HG03060 (cell line): ENCODE measurements around the gene TXNL4B.

Experiments
- ATAC-seq: cut with Tn5 transposase; IDR thresholded peaks from one replicate; pipeline ENCODE4 v1.9.1; 2021; ENCODE audit warnings: low read depth, moderate number of reproducible peaks; ENCODE audit not compliant: unreplicated experiment

TXNL4B gene

DNA sequence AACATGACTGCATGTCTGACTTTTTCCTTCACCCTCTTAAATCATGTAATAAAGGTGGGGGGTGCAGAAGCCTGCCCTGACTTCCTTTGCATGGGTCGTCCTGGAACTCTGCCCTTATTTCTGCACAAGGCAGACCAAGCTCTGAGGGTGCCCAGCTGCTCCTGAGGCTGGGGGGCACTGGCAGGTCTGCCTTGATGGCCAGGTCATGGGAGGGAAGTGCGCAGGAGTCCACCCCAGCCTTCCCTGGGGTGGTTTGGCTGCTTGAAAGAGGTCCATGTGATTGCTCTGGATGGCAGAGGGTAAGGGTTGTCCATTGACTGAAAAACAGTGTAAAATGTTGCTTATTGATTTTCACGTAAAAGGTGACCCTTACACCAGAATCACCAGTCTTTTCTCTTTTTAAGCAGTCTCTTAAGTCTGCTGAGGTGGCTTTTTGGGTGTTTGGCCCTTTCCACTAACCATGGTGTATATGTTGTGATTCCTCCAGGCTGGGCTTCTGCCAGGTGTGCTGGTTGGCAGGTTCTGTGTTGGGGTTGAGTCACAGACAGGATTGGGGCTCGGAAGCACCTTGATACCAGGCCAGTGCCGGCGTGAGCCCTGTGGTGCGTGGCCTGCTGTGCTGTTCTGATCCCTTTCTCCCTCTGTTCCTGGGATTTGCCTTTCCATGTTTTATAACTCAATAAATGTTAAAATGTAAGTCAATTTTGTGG is 19.6 kb upstream of the TXNL4B start:
- no peak for ATAC-seq

DNA sequence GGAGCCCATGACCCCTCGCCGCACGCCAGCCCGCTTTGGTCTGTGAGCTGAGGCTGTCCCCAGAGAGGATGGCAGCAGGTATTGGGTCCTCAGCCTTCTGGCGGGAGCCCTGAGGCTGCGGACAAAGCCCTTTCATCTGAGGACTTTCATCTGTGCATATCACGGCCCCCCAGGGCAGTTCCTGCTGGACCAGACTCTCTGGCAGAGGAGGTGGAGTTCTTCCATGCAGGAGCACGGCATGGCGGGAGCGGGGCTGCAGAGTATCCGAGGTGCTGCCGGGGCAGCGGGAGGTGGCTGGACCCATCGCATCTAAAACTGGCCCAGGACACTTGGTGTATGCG is 19.0 kb upstream of the TXNL4B start:
- ATAC-seq: no peak

DNA sequence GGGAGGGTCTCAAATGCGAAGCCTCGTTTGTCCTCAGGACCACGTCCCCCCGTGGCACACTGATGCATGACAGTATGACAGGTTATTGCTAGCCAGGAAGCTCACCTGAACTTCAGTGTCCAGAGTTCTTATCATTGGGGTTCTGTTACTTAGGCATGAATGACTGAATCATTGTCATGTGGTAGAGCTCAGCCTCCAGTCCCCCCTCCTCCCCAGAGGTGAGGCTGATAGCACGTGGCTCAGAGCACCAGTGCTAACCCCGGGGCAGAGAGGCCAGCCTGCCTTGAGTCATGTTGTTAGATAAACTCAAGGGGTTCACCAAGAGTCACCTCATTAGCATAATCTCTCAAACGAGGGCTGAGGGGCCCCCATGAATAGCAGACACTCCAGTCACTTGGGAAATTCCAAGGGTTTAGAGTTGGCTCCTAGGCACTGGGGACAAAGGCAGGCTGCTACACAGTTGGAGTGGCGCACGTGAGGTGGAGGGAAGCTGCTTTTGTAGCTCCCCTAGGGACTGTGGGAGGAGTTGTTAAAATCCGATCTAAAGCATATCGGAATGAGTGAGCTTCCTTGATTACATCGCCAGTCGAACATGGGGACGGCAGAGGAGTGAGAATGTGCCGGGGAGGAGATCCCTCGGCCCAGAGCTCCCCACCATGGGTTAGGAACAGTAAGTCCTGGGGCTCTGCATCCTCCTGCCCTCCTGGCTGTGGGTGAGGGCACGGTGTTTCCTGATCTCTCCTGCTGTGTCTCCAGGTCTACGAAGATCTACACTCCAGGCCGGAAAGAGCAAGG is 18.4 kb upstream of the TXNL4B start:
- ATAC-seq: no peak

DNA sequence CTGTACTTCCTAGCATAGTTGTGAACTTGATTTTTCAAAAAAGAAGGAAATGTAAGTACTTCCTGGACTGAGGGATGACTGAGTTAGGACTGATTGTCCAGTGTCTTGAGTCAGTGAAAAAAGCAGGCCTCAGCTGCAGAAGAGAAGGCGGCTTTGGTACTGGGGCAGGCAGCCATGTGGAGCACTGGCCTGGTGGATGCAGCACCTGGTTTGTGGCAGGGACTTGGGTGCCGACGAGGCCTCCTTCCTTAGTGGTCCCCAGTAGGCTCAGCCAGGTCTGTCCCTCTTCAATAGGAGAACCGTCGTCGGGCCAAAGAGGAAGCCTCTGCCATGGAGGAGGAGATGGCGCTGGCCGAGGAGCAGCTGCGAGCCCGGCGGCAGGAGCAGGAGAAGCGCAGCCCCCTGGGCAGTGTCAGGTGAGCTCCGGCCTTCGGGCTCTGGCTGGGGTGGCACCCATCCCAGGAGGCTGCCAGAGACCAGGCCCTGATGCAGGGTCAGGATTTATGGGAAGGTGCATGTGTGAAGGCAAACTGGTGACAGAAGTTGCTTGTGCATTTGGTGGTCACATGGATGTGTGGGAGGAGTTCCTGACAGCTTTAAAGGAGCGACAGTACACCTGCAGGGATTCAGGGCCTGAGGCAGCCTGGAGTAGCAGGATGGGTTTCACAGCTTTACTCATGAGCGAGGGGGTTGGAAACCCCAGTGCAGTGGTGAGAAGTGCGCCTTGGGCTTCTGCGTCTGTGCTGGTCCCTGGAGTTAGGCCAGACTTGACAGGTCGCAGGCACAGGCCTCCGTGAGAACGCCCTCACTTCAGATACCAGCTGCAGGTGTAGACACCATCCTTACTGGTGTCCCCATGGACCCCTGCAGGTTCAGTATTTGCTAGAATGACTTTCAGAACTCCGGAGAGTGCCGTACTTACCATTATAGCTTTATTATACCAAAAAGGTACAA is 17.5 kb upstream of the TXNL4B start:
- no peak for ATAC-seq

DNA sequence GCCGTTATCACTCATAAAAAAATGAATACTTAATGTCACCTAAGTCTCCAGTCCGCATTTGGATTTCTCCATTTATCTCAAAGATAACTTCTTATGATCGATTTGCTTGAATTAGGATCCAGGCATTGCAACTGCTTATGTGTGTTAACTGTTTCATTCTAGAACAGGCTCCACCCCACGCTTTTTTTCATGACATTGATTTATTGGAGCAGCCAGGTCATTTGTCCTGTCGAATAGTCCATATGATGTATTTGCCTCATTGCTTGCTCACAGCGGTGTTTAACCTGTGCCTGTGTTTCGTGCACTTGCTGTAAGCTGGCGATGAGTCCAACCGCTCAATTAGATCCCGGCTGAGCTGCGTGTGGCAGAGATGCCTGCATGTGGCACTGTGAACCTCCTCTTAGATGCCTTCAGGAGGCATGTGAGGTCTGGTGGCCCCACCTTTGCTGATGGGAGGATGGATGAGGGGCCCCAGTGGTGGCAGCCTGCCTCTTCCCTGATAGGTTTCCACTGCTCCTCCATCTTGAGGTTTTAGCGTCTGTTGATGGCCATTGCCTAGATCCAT is 16.6 kb upstream of the TXNL4B start:
- ATAC-seq: no peak

DNA sequence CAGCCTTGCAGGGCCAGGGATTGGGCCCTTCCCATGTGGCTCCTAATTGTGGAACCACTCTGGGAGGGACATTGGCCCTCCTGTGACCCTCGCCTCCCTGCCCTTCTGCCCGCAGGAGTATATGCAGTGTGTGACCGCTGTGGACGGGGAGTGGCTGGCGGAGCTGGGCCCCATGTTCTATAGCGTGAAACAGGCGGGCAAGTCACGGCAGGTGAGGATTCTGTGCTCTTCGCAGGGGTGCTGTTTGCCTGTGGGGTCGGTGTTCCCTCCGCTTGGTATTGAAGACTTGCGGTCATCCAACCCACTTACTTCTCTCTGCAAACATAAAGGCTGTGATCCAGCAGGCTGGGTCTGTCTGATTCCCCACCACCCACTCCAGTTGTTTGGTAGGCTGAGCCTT is 15.9 kb upstream of the TXNL4B start:
- no peak for ATAC-seq

DNA sequence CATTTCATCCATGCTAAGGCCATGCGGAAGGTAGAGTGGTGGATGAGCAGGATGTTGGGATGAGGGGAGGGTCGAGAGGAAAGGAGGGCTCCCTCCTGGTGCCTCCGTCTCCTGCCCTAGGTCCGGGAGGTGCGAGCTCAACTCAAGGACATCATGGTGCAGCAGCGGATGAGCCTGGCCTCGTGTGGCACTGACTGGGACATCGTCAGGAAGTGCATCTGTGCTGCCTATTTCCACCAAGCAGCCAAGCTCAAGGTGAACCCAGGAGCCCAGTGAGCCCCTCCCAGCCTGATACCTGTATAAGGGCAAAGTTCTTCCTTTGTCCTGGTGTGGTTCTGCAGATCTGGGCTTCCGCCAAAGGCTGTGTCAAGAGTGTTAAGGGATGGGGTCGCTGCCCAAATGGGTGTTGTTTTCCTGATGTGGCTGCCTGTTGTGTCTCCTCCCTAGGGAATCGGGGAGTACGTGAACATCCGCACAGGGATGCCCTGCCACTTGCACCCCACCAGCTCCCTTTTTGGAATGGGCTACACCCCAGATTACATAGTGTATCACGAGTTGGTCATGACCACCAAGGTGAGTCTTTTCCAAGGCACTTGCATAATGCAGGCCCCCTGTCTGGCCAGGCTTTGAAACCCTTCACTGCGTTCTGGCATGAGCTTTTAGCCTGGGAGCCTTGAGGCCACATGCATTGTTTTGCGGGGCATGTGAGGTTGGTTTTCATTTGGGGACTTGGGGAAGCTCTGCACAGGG is 15.1 kb upstream of the TXNL4B start:
- no peak for ATAC-seq

DNA sequence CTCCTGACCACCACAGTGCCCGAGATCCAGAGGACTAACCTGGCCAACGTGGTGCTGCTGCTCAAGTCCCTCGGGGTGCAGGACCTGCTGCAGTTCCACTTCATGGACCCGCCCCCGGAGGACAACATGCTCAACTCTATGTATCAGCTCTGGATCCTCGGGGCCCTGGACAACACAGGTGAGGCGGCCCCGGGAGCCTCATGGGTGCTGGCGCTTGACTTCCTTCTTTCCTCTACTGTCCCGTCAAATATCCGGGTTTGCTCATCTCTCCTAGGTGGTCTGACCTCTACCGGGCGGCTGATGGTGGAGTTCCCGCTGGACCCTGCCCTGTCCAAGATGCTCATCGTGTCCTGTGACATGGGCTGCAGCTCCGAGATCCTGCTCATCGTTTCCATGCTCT is 14.0 kb upstream of the TXNL4B start:
- no peak for ATAC-seq

DNA sequence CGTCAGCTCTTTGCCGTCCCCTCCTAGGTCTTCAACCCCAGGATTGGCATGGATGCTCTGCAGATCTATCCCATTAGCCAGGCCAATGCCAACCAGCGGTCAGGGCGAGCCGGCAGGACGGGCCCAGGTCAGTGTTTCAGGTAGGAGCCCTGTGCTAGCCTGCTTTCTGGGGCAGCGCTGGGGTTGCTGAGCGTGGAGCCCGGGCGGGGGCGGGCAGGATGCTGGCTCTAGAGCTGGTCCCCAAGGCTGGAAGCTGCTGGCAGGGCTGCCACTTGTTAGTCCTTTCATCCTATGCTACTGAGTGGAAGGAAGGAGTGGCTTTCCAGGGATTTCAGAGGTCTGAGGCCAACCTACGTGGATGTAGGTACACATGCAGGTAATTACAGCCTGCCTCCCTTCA is 12.6 kb upstream of the TXNL4B start:
- ATAC-seq: no peak

DNA sequence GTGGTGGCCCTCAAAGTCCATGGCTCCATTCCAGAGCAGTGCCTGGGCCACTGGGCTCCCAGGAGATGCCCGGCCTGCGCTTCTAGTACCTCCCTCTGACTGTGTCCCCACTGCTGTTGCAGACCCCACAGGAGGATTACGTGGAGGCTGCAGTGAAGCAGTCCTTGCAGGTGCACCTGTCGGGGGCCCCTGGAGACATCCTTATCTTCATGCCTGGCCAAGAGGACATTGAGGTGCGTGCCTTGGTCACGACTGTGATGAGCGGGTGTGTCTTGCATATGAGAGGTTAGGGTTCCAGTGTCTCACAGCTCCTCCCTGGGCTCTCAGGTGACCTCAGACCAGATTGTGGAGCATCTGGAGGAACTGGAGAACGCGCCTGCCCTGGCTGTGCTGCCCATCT is 11.5 kb upstream of the TXNL4B start:
- ATAC-seq: no peak

DNA sequence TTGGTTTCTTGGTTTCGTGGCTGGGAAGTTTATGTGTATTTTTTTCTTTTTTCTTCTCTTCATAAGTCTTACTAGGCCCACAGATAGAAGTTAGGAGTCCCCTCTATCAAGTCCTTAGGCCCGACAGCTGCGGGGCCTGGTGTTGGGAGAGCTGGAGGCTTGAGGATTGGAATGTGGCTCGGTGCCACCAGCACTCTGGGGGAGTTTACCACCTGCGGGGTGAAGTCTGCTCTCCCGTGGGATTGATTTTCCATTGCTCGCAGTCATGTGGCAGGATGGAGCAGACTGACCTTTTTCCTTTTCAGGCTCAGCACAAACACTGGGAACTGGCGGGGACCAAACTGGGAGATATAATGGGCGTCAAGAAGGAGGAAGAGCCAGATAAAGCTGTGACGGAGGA is 7.8 kb upstream of the TXNL4B start:
- no peak for ATAC-seq

DNA sequence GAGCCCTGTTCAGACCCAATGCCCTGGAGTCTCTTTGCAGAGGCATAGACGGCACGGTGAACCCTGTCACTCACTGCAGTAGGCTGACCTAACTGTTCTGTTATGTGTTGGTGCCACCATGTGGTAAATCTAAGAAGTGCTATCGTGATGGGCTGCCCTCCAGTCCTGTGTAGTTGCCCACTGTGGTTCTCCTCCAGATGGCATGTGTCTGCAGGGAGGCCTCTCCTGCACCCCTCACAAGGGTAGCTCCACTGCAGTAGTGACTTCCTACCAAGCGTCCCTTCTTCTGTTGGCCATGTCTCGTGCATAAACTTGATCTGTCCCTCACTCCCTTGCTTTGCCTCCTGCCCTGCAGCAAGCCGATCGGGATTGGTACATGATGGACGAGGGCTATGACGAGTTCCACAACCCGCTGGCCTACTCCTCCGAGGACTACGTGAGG is 6.0 kb upstream of the TXNL4B start:
- peak; percentile 89 for ATAC-seq

DNA sequence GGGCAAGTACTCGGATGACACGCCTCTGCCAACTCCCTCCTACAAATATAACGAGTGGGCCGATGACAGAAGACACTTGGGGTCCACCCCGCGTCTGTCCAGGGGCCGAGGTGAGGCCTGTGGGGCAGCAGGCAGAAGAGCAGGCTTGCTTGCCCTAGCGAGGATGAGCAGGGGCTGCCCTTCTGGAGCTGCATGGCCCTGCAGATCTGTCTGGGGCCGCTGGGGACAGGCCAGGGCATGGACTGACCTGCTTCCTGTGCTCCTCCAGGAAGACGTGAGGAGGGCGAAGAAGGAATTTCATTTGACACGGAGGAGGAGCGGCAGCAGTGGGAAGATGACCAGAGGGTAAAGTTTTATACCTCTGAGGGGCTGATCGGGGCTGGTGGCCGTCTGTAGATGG is 5.5 kb upstream of the TXNL4B start:
- ATAC-seq: no peak

DNA sequence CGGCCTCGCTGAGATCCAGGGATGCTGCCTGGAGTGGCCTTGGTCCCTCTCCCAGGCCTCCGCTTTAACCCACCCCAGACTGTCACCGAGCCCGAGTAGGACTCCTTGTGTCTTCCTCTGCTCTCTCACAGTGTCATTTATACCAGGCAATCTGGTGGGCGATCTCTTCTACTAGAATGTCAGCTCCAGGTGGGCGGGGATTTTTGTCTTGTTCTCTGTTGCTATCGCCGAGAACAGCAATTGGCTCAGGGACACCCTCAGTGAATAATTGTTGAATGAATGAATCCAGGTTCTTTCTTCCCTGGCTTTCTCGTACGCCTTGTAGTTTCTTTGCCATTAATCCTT is 818 bp upstream of the TXNL4B start:
- no peak for ATAC-seq

DNA sequence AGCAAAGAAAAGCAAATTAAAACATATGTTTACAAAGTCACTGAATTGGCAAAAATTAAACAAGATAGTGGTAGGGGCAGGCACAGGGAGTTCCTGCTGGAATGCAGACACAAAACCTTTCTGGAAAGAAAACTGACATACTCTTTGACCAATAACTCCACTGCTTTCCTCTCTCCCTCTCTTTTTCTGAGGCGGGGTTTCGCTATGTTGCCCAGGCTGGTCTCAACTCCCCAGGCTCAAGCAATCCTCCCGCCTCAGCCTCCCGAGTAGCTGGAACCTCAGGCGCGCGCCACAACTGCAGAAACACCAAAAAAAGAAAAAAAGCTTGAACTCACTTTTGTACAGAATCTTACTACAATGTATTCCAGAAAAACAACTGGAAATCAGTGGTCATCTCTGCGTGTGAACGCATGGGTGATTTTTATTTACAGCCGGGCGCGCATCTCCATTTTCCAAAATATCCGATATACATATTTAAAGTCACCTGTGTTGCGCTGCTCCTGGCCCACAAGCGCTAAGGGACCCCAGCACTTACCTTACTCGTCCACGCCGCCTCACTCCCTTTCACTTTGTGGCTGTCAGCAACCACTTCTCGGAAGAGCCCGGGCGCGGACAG is 480 bp downstream of the TXNL4B start:
- ATAC-seq: no peak

DNA sequence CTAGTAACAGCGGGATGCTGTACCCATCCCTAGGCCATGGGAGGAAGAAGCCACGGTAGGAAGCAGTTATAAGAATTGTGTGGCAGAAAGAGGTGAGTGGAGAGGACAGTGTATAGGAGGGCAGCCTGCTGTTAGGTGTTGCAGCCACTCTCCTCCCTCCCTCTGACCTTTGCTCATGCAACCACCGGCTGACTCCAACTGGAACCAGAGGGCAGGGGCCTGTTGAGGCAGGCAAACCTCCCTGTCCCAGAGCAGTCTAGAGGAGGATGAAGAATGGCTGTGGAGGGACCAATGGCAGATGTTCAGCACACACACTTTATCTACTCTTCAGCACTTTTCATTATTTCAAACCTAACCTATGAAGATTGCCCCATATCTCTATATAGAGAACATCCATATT is 2.2 kb downstream of the TXNL4B start:
- no peak for ATAC-seq

DNA sequence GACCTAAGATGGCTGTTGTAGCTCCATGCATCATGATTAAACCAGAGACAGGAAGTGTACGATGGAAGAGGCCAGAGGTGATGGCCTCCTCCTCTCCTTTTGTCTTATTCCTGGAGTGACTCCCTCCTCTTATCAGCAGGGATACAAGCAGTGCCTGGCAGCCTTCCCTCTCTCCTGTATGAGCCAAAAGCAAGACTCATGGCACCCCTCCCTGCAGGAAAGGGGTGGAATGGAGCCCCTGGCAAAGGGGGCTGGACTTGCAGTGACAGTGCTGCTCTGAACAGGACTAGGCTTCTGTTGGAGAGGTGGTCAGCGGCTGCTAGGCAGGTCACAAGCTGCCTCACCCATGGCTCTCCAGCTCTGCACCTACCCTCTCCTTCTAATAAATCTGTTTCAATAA is 8.4 kb downstream of the TXNL4B start:
- no peak for ATAC-seq

DNA sequence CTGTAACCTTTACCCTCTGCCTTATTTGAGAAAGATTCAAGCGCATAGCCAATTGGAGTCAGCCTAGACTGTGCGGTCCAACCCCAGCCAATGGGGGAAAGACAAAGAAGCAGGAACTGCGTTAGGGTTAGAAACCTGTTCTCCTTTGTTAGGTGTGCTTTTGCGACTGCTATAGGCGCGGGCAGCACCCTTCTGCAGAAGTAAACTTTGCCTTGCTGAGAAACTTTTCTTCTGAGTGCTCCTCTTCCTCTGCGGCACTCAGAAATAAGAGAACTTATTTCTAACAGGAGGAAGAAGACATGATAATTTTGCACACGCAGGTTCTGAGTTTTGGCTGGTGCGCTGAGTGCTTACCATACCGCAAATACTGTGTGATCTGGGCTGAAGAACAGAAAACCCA is 9.0 kb downstream of the TXNL4B start:
- no peak for ATAC-seq

DNA sequence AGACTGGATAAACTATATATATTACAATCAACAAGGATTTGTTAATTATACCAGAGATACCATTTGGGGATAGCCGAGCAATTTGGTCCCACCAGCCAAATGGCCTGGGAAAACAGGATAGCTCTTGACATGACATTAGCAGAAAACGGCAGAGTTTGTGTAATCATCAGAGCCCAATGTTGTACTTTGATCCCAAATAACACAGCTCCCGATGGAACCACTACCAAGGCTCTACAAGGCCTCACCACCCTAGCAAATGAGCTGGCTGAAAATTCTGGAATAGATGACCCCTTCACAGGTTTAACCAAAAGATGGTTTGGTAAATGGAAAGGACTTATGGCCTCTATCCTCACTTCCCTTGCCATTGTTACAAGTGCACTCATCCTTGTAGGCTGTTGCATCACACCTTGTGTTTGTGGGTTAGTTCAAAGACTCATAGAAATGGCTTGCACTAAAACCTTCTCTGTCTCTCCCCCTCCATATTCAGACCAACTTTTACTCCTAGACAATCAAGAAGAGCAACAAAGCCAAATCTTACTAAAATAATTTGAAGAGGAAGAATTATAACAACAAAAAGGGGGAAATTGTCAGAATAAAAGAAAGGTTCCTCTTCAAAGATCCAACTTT is 9.5 kb downstream of the TXNL4B start:
- no peak for ATAC-seq
